GM12874 (cell line): Measurements from ENCODE around the gene IRF2BP2.

ENCODE experiments used
- TF ChIP-seq, protein P1 (sequence below): IDR thresholded peaks from 2 replicates; pipeline ENCODE4 v1.5.1; 2011; ENCODE audit warnings: low read depth, mild to moderate bottlenecking, control low read depth, low read length, moderate library complexity; ENCODE audit not compliant: insufficient read depth

IRF2BP2 gene

DNA sequence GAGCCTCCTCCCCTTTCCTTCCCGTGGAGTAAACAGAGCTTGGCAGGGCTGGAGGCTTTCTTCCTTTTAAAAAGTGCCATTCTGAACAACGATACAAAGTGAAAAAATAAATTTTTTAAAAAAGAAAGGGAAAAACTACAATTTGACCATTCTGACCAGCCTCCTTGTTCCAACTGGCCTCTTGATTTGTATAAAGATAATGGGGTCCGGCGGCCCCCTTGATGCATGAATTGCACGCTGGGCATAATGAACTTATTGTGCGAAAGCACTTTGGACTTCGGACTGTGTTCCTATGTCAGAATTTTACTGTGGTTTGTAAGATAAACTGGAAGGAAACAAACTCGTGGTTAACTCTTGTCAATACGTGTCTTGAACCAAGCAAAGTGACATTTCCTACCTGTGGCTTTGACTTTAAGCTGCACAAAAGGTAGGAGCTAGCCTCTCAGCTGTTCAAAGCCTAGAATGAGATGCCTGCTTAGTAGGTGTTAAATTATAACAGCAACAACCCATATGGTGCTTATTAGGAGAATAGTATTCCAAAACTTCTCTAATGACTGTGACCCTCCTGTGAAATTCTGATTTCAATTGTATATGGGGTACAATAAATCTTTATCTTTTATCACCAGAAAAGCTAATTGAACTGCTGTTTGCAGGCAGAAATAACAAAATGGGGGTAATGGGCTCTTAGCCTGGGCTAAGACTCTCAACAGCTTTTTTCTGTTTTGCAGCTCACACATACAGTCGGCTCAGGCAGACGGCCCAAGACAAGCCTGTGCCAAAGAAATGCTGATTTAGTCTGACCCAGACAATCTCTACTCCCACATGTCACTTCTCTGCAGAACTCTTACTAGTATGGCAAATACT, 9.3 kb downstream of the IRF2BP2 start:
- TF ChIP-seq, protein P1, sequence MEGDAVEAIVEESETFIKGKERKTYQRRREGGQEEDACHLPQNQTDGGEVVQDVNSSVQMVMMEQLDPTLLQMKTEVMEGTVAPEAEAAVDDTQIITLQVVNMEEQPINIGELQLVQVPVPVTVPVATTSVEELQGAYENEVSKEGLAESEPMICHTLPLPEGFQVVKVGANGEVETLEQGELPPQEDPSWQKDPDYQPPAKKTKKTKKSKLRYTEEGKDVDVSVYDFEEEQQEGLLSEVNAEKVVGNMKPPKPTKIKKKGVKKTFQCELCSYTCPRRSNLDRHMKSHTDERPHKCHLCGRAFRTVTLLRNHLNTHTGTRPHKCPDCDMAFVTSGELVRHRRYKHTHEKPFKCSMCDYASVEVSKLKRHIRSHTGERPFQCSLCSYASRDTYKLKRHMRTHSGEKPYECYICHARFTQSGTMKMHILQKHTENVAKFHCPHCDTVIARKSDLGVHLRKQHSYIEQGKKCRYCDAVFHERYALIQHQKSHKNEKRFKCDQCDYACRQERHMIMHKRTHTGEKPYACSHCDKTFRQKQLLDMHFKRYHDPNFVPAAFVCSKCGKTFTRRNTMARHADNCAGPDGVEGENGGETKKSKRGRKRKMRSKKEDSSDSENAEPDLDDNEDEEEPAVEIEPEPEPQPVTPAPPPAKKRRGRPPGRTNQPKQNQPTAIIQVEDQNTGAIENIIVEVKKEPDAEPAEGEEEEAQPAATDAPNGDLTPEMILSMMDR = no peak

DNA sequence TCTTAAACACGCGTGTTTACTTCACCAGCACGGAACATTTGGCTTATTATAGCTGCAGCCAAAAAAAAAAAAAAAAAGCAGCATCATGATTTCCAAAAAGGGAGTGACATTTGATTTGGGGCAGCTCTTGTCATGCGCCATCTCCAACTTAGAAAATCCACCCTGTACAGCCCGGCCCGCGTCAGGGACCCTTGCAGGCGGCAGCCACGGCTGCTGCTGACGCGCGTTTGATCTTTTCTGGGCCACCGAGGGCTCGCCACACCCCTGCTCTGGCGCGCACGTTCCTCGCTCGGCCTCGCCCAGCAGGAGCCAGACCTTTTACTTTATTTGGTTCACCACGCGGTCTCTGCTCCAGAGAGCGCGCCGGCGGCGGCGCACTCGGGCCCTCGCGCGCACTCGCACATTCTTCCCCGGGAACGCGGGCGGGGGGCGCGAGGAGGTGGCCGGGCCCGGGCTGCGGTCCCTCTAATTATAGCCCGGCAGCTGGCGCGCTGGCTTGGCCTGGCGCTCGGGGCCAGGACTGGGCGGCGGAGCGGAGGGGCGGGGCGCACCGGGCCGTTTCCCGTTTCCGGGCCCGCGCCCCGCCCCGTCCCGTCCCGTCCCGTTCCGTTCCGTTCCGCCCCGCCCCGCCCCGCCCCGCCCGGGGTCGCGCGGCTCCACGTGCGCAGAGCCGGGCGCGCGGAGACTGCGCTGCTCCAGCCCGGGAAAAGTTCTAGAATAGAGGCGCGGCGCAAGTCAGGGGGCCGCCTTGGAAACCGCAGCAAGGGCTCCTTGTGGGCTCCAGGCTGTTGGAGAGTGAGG, 10.2 kb downstream of the IRF2BP2 start:
- TF ChIP-seq, protein P1 = no peak

GRCh38 chr1:234598974-234599616, 10.9 kb downstream of the IRF2BP2 start:
- TF ChIP-seq, protein P1 = no peak

- TF ChIP-seq, protein P1 = peak; percentile 64
Observed at GRCh38 chr1:234597894-234598293, 12.1 kb downstream of the IRF2BP2 start.

DNA sequence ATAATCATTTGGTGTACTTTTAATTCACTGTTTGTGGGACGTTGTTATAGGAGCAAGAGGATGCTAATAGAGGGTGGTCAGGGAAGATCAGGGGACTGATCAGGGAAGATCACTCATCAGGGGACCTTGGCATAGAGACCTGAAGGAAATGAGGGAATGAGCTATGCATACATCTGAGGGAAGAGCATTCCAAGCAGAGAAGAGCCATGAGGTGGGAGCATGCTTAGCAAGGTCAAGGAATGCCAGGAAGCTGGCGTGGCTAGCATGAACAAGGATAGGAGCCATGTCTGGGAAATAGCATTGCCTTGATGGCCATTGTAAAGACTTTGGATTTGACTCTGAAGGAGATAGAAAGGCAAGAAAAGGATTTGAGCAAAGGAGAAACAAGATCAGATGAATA, 14.1 kb downstream of the IRF2BP2 start:
- TF ChIP-seq, protein P1 = no peak

DNA sequence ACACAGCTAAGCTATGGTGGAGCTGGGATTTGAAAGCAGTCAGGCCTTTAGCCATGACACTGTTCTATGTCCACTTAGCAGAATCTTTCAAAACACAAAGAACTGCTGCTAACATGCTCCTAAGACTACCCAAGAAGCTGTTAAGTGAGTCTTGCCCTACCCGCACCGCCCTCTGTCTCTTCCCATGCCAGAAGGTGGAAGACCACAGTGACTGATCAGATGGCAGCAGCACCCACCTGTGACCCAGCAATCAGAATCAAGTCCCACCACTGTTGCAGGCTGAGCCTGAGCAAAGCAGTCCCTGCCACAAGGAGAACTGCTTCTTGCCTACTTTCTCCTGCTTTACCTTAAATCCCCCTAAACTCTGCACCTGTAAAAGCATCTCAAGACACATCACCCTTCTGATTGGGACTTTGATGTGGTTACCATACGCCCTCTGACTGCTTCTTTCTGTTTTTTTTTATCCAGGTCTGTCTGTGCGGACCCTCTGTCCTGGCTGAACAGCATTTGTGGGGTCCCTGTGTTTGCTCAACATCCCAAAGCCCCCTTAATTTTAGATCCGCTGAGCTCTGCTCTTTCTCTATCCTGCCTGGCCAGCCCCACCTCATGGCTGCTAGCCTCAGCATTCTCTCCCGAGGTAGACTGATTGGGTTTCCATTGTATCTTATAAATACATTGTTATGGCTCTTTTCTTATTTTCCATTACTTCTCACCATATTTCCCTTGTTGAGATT, 16.0 kb downstream of the IRF2BP2 start:
- TF ChIP-seq, protein P1 = no peak
